Measurements from ENCODE around the gene MICU1. TPM values are rescaled to one million over a fixed set of nuclear protein-coding genes. Genes with fewer than 3 reads are reported as not detected.

The MICU1 gene
- total and polyA plus RNA-seq, 2 of the 13 experiments (the other 11 are each of a cell fraction or from before 2014, with no cell fraction given), result 32.5 to 56.1 TPM

- CTCF ChIA-PET (ENCODE audit: low intra/inter-chr PET ratio, low total read pairs), result no interaction called here
- WGBS (ENCODE audit: low lambda C conversion rate), result 99% methylated on average over 18 of the region's 19 CpGs
- H3K9me3 ChIP-seq (ENCODE audit: low read length), result no peaks in the 10 kb centered on the region
- H3K27me3 ChIP-seq (ENCODE audit: control insufficient read depth in 1 of 2, insufficient read depth in 2 of 2, low read length in 2 of 2), result no peaks in the 10 kb centered on the region
- no peaks in the 10 kb centered on the region for H4K20me1 ChIP-seq (ENCODE audit: insufficient read depth, low read length)
- DNase-seq (ENCODE audit: low spot score) (no peak), ATAC-seq (no peak), FAIRE-seq (no peak)
- intact Hi-C loops (cut with micrococcal nuclease; ENCODE audit: unreplicated experiment), result loop anchor here (2.0 kb wide), 1 partner anchor 61 kb away; the partner anchor contains the start of gene DDIT4
- H3K4me3 ChIP-seq (replicated peaks in 1 of 3; ENCODE audit: insufficient read depth in 1 of 3, low read depth in 2 of 3, low read length in 3 of 3), result no peak overlapping the region
- peaks cover 85% of the 10 kb centered on the region for H3K4me1 ChIP-seq (ENCODE audit: insufficient read depth, low read length)
- H3K36me3 ChIP-seq (replicated peaks in 1 of 2; ENCODE audit: control insufficient read depth in 1 of 2, insufficient read depth in 2 of 2, low read length in 2 of 2), result peaks cover 9 to 24% of the 10 kb centered on the region in 2 experiments
- no peak for TF ChIP-seq CC2D1A (CRISPR knock-in tag; IDR thresholded peaks at IDR 0.05)
- peak; percentile 16; the same call in 1 of the 2 replicates for TF ChIP-seq ZFY (CRISPR knock-in tag; IDR thresholded peaks at IDR 0.05)
- peak; percentile 46 for TF ChIP-seq RBM22 (optimal IDR thresholded peaks at IDR 0.05; ENCODE audit: low read length)
- H3K27ac ChIP-seq (ENCODE audit: extremely low read length, insufficient read depth, low read length), result peak overlapping the region; percentile 91
- H2AFZ ChIP-seq (ENCODE audit: low read length), result no peak overlapping the region
- H3K9ac ChIP-seq (ENCODE audit: insufficient read depth, low read depth, low read length), result no peak overlapping the region
- H3K4me2 ChIP-seq (ENCODE audit: low read depth, low read length), result no peak overlapping the region
- in situ Hi-C loops (cut with HindIII; ENCODE audit: extremely low pct_ligation_motif_present, low pct_unique_long_range_greater_than_20kb), result loop anchor here (10.0 to 25.0 kb wide), 2 partner anchors 246 to 369 kb away; partner anchors contain the start of genes CHST3 and SPOCK2
- POLR2A ChIA-PET, result interaction anchor here (0.7 to 3.9 kb wide), 6 partner anchors 13 to 117 kb away, joined by 3 to 70 read pairs (median 4); partner anchors contain the start of gene DDIT4
- BruUV-seq (replicated peaks), result no TSS peak
- H3K79me2 ChIP-seq (ENCODE audit: insufficient read depth, low read length), result no peaks in the 10 kb centered on the region
Measured at GRCh38 chr10:72333112-72334015, 292.5 kb downstream of the MICU1 start.

GRCh38 chr10:72332423-72333111 is 293.3 kb downstream of the MICU1 start:
- peak overlapping the region in 1 of 3 experiments; percentile 34; a peak in 1 of 6 replicates for H3K4me3 ChIP-seq (replicated peaks in 1 of 3; ENCODE audit: insufficient read depth in 1 of 3, low read depth in 2 of 3, low read length in 3 of 3)
- FAIRE-seq, result no peak
- no peaks in the 10 kb centered on the region for H3K9me3 ChIP-seq (ENCODE audit: low read length)
- H3K27me3 ChIP-seq (ENCODE audit: control insufficient read depth in 1 of 2, insufficient read depth in 2 of 2, low read length in 2 of 2), result no peaks in the 10 kb centered on the region
- DNase-seq (ENCODE audit: low spot score), result no peak
- peak overlapping the region; percentile 52 for H3K4me2 ChIP-seq (ENCODE audit: low read depth, low read length)
- H4K20me1 ChIP-seq (ENCODE audit: insufficient read depth, low read length), result no peaks in the 10 kb centered on the region
- H3K79me2 ChIP-seq (ENCODE audit: insufficient read depth, low read length), result no peaks in the 10 kb centered on the region
- POLR2A ChIA-PET, result interaction anchor here (0.5 to 3.9 kb wide), 14 partner anchors 10 to 159 kb away, joined by 3 to 70 read pairs (median 4); partner anchors contain the start of genes ANAPC16, ASCC1, DDIT4 and DNAJB12
- H2AFZ ChIP-seq (ENCODE audit: low read length), result no peak overlapping the region
- 61% methylated on average over 7 of the region's 12 CpGs for WGBS (ENCODE audit: low lambda C conversion rate)
- peaks cover 92% of the 10 kb centered on the region for H3K4me1 ChIP-seq (ENCODE audit: insufficient read depth, low read length)
- ATAC-seq, result no peak
- TSS peak; percentile 81 for BruUV-seq (replicated peaks)
- CTCF ChIA-PET (ENCODE audit: low intra/inter-chr PET ratio, low total read pairs), result no interaction called here
- in situ Hi-C loops (cut with HindIII; ENCODE audit: extremely low pct_ligation_motif_present, low pct_unique_long_range_greater_than_20kb) (loop anchor here (10.0 to 25.0 kb wide), 2 partner anchors 245 to 368 kb away; partner anchors contain the start of genes CHST3 and SPOCK2), intact Hi-C loops (cut with micrococcal nuclease; ENCODE audit: unreplicated experiment) (no loop called here)
- H3K9ac ChIP-seq (ENCODE audit: insufficient read depth, low read depth, low read length), result peak overlapping the region; percentile 69
- H3K27ac ChIP-seq (ENCODE audit: extremely low read length, insufficient read depth, low read length), result peak overlapping the region; percentile 91
- H3K36me3 ChIP-seq (replicated peaks in 1 of 2; ENCODE audit: control insufficient read depth in 1 of 2, insufficient read depth in 2 of 2, low read length in 2 of 2), result peaks cover 6 to 16% of the 10 kb centered on the region in 2 experiments
- TF ChIP-seq ZBTB49 (CRISPR knock-in tag; IDR thresholded peaks at IDR 0.05; ENCODE audit: borderline replicate concordance) (no peak), ZNF670 (CRISPR knock-in tag; IDR thresholded peaks at IDR 0.05; ENCODE audit: borderline replicate concordance) (peak; percentile 44; the same call in 1 of the 2 replicates), GLI4 (CRISPR knock-in tag; IDR thresholded peaks at IDR 0.05; ENCODE audit: borderline replicate concordance) (no peak), AKAP8 (CRISPR knock-in tag; IDR thresholded peaks at IDR 0.05) (0 out of 2 replicates have a peak, but pooled peaks have one; percentile 11), ZNF749 (CRISPR knock-in tag; IDR thresholded peaks at IDR 0.05; ENCODE audit: borderline replicate concordance) (0 out of 2 replicates have a peak, but pooled peaks have one; percentile 17), ZNF446 (CRISPR knock-in tag; IDR thresholded peaks at IDR 0.05) (0 out of 2 replicates have a peak, but pooled peaks have one; percentile 49), ATF7-NPFF (CRISPR knock-in tag; IDR thresholded peaks at IDR 0.05; ENCODE audit: low read depth) (peak; percentile 3; the same call in 1 of the 2 replicates)

Data from HepG2 (cell line).